Epidermal melanocyte (primary cell): ENCODE measurements around the gene ZNF581.

Source experiments
- DNase-seq: peaks from one replicate; pipeline ENCODE4 v3.0.0; 2011; ENCODE audit warnings: low spot score; ENCODE audit not compliant: insufficient read length

ZNF581 gene

GRCh38 chr19:55666343-55667005 is 23.0 kb downstream of the ZNF581 start:
- DNase-seq: no peak

DNA sequence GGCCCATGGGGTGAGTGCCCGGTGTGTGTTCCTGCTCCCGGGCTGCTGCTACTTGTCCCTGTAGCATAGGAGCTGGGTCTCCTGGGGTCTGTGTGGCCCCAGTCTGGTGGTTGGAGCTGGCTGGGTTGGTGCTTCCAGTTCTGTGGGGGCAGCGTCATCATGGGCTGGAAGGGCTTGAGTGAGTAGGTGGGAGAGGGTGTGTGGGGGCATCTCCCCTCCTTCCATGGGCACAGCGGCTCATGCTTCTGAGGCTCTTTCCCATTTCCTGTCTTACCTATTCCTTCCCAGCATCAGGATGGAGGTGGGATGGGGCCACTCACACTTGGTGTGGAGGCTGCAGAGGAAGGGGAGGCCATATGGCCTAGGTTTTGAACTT is 23.5 kb downstream of the ZNF581 start:
- no peak for DNase-seq

DNA sequence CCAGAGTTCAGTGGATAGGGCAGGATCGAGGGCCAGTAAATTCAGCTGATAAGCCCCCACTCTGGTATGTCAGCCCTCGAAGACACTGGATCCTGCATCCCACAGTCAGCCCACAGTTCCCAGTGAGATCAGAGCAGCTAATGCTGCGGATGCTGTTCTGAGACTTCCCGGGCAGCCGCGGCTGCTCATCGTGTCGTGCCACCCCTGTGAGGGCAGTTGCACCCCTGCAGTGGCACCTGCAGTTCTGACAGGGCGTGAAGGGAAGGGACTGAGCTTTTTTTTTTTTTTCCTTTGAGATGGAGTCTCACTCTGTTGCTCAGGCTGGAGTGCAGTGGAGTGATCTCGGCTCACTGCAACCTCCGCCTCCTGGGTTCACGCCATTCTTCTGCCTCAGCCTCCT is 24.1 kb downstream of the ZNF581 start:
- no peak for DNase-seq

DNA sequence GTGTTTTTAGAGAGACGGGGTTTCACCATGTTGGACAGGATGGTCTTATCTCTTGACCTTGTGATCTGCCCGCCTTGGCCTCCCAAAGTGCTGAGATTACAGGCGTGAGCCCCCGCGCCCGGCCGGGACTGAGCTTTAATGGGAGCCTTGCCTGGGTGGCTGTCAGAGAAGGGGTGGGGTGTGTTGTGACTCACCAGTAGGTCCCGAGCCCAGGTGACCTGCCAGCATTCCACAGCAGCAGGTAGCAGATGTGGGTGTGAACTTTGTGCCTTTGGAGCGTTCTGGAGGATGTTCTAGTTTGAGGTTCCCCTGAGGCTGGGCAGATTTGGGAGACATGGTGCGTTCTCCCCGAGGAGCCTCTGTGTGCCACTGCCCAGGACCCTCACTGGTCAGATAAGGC is 24.5 kb downstream of the ZNF581 start:
- DNase-seq: no peak

DNA sequence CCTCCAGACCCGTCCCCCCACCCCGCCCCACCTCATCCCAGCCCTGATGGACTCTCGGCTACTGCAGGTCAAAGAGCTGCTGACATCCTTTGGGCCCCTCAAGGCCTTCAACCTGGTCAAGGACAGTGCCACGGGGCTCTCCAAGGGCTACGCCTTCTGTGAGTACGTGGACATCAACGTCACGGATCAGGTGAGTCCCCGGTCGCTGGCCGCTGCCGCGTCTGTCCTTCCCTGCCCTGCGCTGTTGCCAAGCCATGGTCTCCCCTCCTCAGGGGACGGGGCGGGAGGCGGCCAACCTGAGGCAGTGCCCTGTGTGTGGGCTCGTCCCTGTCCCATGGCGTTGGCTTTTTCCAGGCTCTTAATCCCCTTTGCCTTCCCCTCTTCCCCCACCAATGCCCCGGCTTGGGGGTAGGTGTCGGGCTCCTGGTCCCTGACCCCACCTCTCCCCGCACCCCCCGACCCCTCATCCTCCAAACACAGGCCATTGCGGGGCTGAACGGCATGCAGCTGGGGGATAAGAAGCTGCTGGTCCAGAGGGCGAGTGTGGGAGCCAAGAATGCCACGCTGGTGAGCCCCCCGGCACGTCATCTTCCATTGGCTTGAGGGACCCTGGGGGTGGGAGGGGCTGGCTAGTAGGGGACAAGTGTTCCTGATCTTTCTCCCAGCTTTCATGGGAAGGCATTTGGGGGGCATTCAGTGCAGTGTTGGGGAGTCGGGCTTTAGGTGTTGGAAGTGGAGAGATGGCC is 25.3 kb downstream of the ZNF581 start:
- DNase-seq: no peak

GRCh38 chr19:55669418-55670279 is 26.2 kb downstream of the ZNF581 start:
- DNase-seq: no peak

DNA sequence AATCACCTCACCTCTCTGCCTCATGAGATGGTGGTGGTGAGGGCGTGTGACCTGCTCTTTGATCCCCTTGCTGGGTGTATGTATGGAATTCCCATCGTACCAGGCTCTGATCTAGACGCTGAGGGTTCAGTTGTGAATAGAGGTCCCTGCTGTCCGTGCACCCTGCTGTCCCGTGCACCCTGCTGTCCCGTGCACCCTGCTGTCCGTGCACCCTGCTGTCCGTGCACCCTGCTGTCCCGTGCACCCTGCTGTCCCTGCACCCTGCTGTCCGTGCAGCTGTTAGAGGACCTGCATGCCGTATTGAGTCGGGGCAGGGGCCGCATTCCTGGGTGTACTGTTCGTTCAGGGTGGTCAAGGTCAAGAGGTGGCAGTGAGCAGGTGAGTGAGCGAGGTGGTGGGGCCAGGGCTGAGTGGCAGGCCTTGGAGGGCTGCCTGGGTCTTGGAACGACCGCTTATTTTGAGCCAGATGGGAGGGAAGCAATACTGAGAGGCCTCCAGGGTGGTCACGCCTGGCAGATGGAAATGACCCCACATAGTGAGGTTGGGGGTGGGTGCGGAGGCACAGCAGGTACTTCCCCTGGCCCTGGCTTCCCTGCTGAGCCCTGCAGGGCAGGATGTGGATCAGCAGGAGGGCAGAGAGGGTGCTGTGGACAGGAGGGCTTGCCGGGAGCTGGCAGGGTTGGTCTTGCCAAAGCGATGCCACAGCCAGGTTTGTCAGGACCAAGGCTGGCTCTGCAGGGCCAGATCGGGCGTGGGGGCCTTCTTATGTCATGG is 27.0 kb downstream of the ZNF581 start:
- no peak for DNase-seq

- no peak for DNase-seq
Measured at GRCh38 chr19:55671054-55671378, 27.6 kb downstream of the ZNF581 start.

GRCh38 chr19:55672418-55672817 is 29.0 kb downstream of the ZNF581 start:
- DNase-seq: no peak

DNA sequence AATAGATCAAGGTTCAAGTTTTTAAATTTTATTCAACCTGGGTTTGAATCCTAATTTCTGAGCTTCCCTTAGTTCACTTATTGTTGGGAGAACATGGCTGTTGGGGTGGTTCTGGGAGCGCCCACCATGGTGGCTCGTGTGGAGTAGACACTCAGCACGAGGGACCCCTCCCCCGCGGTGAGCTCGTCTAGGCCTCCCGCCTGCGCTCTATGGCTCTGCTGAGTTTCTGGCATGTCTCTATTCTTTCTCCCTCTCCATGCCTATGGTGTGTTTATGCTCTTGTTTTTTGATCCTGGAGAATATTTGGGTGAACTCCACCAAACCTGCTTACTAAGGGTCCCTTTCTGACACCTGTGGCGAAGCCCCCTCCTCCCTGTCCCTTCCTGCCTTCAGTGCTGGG is 30.0 kb downstream of the ZNF581 start:
- DNase-seq: no peak

- DNase-seq: no peak
Measured at GRCh38 chr19:55673889-55674288, 30.4 kb downstream of the ZNF581 start.

DNA sequence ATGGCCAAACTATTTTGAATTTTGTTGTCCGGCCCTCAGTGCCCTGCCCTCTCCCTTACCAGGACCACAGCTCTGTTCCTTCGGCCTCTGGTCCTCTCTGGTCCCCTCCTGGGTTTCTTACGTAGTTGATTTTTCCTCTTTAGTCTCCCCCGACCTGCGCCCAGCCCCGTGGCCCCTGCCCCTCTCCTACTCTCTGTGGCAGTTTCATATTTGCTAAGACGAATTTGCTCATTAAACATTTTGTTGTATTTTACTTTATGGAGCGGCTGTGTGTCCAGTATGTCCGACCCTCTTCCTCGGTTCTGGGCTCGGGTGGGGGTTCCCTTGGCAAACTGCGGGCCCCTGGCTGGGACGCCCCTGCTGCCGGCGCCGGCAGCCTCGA is 31.0 kb downstream of the ZNF581 start:
- DNase-seq: no peak

- peak; percentile 100 for DNase-seq
Measured at GRCh38 chr19:55674841-55675660, 31.6 kb downstream of the ZNF581 start, which contains the start of gene EPN1. EPN1 (plus strand) TSS chr19:55675226; CDS start chr19:55678628, 3,402 bp downstream.

- no peak for DNase-seq
Measured at GRCh38 chr19:55675661-55676354, 32.4 kb downstream of the ZNF581 start.

DNA sequence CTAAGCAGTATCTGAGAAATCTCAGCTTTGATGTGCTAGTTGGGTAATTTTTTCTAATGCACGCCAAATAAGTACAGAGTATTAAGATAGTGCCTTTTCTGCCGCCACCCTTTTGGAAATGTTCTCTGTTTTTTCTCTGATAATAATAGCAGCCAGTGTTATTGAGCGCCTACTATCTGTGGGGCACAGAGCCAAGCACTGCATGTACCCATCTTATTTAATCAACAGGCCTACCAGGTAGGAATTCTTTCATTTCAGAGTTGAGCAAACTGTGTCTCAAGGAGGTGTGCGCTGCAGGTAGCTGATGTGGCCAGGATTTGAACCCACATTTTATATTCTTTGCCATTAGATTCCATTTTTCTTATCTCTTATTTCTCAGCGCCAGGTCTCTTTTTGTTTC is 32.9 kb downstream of the ZNF581 start:
- DNase-seq: no peak

DNA sequence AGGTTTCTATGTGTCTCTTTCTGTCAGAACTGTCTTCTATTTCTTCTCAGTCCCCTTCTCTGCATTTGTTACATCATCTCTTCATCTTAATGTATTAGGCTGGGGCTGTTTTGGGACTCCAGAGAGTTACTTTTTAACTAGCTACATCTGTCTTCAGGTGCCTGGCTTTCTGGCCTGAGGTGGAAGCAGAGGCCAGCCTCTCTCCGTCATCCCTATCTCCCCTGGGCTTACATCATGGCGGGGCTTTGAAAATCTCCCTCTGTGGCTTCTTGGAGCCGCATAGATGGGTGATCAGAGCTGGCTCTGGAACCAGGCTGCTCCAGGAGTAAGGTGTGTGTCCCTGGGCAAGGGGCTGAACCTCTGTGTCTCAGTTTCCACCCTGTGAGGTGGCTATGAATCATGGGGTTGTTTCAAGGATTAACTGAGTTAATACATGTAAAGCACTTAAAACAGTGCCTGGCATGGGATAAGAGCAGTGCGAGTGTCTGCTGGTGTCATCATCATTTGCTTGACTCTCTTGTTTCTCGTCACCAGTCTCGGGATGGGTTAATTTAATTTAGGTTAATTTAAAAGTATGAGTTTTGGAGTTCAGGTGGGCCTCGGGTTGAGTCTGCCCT is 33.5 kb downstream of the ZNF581 start:
- no peak for DNase-seq

DNA sequence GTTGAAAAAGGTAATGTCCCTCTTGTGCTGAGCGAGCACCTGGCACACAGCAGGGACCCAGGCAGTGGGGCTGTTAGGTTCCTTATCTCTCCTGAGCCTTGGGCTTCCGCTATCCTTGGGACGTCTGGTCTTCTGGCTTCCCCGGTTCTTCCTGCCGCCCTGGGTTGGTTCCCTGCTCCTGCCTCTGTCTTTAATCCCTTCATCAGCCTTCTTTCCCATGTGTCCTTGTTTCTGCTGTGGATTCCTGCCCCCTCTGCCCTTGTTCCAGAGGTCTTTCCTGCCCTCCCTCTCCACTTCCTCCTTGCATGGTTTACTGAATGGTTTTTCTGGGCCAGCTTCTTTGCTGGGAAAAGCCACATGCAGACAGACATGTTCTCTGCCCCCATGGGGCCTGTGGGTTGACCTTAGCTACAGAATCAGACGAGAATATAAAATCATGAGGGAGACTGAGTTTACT is 34.2 kb downstream of the ZNF581 start:
- no peak for DNase-seq

GRCh38 chr19:55678121-55678671 is 34.7 kb downstream of the ZNF581 start:
- DNase-seq: no peak
